H1 (cell line): ENCODE measurements around the gene USH1C. TPM values are rescaled to one million over a fixed set of nuclear protein-coding genes. Genes with fewer than 3 reads are reported as not detected.
A peak's percentile ranks its signal among the peaks of the same experiment; 100 is the strongest.

Experiments
- CTCF ChIA-PET: fragments of 300-600 bp; sonication (Branson Sonifier 250); formaldehyde crosslinking; loops from one replicate; lab custom pipeline; 2021; ENCODE audit not compliant: partially characterized antibody; lab: Charles Lee
- POLR2A ChIA-PET: fragments of 300-600 bp; sonication (Branson Sonifier 250); formaldehyde crosslinking; loops from one replicate; lab custom pipeline; 2021; ENCODE audit warnings: inconsistent platforms; ENCODE audit not compliant: partially characterized antibody; lab: Charles Lee
- DNase-seq, 2 experiments: peaks; one replicate each; pipeline versions ENCODE4 v3.0.0 to v3.0.0-alpha.2; 2010 to 2022; ENCODE audit warnings: low spot score in 2 of 2, low read depth in 1 of 2, mixed read lengths in 1 of 2
- FAIRE-seq: peaks from 2 replicates; lab custom pipeline; 2011; peaks lifted over from hg19 to GRCh38; lab: Jason Lieb, UNC
- H2AFZ ChIP-seq: 2 replicates; pipeline ENCODE4 v1.8.1; 2012; ENCODE audit warnings: low read length, inconsistent platforms
- H2AK5ac ChIP-seq: 2 replicates; pipeline ENCODE4 v1.6.1; 2013; ENCODE audit warnings: low read depth, low read length
- H2BK120ac ChIP-seq: replicated peaks from 2 replicates; pipeline ENCODE3; 2013; ENCODE audit warnings: low read depth, low read length, inconsistent platforms
- H2BK12ac ChIP-seq: 2 replicates; pipeline ENCODE4 v1.6.1; 2013; ENCODE audit warnings: low read depth, low read length
- H2BK15ac ChIP-seq: 2 replicates; pipeline ENCODE4 v1.6.1; 2013; ENCODE audit warnings: low read length
- H2BK20ac ChIP-seq: 2 replicates; pipeline ENCODE4 v1.6.1; 2013; ENCODE audit warnings: low read length
- H2BK5ac ChIP-seq: 2 replicates; pipeline ENCODE4 v1.6.1; 2013; ENCODE audit warnings: low read depth, low read length
- H3K14ac ChIP-seq: 2 replicates; pipeline ENCODE4 v1.6.1; 2013; ENCODE audit warnings: inconsistent platforms; ENCODE audit not compliant: insufficient read length
- H3K18ac ChIP-seq: 2 replicates; pipeline ENCODE4 v1.6.1; 2013; ENCODE audit warnings: low read length; ENCODE audit errors: extremely low read depth
- H3K23ac ChIP-seq: 2 replicates; pipeline ENCODE4 v1.6.1; 2013; ENCODE audit warnings: inconsistent platforms; ENCODE audit not compliant: insufficient read length
- H3K23me2 ChIP-seq: 2 replicates; pipeline ENCODE4 v1.6.1; 2013; ENCODE audit warnings: low read depth, low read length
- H3K27ac ChIP-seq: 2 replicates; pipeline ENCODE4 v1.6.1; 2011; ENCODE audit warnings: low read depth, low read length, inconsistent platforms
- H3K27me3 ChIP-seq, 4 experiments: replicated peaks in 1 of 4; 1 replicate in 1 of 4; 2 replicates in 3 of 4; pipeline versions ENCODE4 v1.6.1 to v1.8.1; 2011 to 2013; ENCODE audit warnings: low read length in 3 of 4, mild to moderate bottlenecking in 3 of 4, inconsistent platforms in 2 of 4, mixed read lengths in 2 of 4, moderate library complexity in 1 of 4; ENCODE audit not compliant: control insufficient read depth in 3 of 4, insufficient read depth in 3 of 4; ENCODE audit errors: extremely low read depth in 1 of 4
- H3K36me3 ChIP-seq, 4 experiments: 2 replicates each; pipeline versions ENCODE4 v1.6.1 to v1.8.1; 2011 to 2013; ENCODE audit warnings: mild to moderate bottlenecking in 4 of 4, low read length in 3 of 4, moderate library complexity in 2 of 4, control low read depth in 1 of 4, inconsistent platforms in 1 of 4; ENCODE audit not compliant: insufficient read depth in 4 of 4, control insufficient read depth in 2 of 4
- H3K4ac ChIP-seq: replicated peaks from 2 replicates; pipeline ENCODE3; 2013; ENCODE audit warnings: low read length, low read depth, mixed read lengths, inconsistent platforms; ENCODE audit not compliant: insufficient read length
- H3K4me1 ChIP-seq, 4 experiments: replicated peaks in 1 of 4; 1 replicate in 1 of 4; 2 replicates in 3 of 4; pipeline versions ENCODE4 v1.6.1 to v1.8.1; 2011 to 2013; ENCODE audit warnings: low read length in 3 of 4, inconsistent platforms in 2 of 4, mixed read lengths in 1 of 4; ENCODE audit not compliant: insufficient read depth in 4 of 4, control insufficient read depth in 3 of 4
- H3K4me2 ChIP-seq, 2 experiments: 2 replicates each; pipeline versions ENCODE4 v1.6.1 to v1.8.1; 2011 to 2013; ENCODE audit warnings: low read depth in 2 of 2, low read length in 2 of 2, control low read depth in 1 of 2, inconsistent platforms in 1 of 2, mild to moderate bottlenecking in 1 of 2; ENCODE audit not compliant: insufficient read depth in 1 of 2
- H3K4me3 ChIP-seq, 4 experiments: fragments of 200-600, 300-600 bp in 1 of 4; sonication (generic), shearing (Covaris generic), sonication (Bioruptor Twin) in 1 of 4; 2 replicates each; pipeline versions ENCODE4 v1.5.1 to v1.8.1; 2011 to 2016; ENCODE audit warnings: low read length in 4 of 4, low read depth in 3 of 4, control low read depth in 2 of 4, inconsistent platforms in 2 of 4, mild to moderate bottlenecking in 2 of 4, mixed read lengths in 1 of 4, moderate library complexity in 1 of 4; ENCODE audit not compliant: insufficient read depth in 2 of 4; ENCODE audit errors: extremely low read depth in 1 of 4
- H3K56ac ChIP-seq: replicated peaks from 2 replicates; pipeline ENCODE3; 2013; ENCODE audit warnings: low read depth, mild to moderate bottlenecking, mixed read lengths, low read length, inconsistent platforms; ENCODE audit not compliant: insufficient read length
- H3K79me1 ChIP-seq: 2 replicates; pipeline ENCODE4 v1.6.1; 2013; ENCODE audit warnings: low read depth, low read length, control low read depth
- H3K79me2 ChIP-seq, 2 experiments: 2 replicates each; pipeline versions ENCODE4 v1.6.1 to v1.8.1; 2012 to 2013; ENCODE audit warnings: low read length in 2 of 2, mild to moderate bottlenecking in 2 of 2, inconsistent platforms in 1 of 2; ENCODE audit not compliant: insufficient read depth in 2 of 2, control insufficient read depth in 1 of 2
- H3K9ac ChIP-seq, 4 experiments: replicated peaks in 1 of 4; 1 replicate in 1 of 4; 2 replicates in 3 of 4; pipeline versions ENCODE4 v1.6.1 to v1.8.1; 2011 to 2013; ENCODE audit warnings: low read depth in 3 of 4, low read length in 3 of 4, control low read depth in 2 of 4, mild to moderate bottlenecking in 2 of 4, moderate library complexity in 2 of 4, inconsistent platforms in 1 of 4; ENCODE audit errors: extremely low read depth in 1 of 4
- H3K9me3 ChIP-seq, 2 experiments: 2 replicates each; pipeline versions ENCODE4 v1.6.1 to v1.8.1; 2012 to 2013; ENCODE audit warnings: mild to moderate bottlenecking in 2 of 2, moderate library complexity in 2 of 2, control low read depth in 1 of 2, inconsistent platforms in 1 of 2, low read depth in 1 of 2, low read length in 1 of 2, mixed read lengths in 1 of 2; ENCODE audit not compliant: insufficient read depth in 2 of 2
- H4K20me1 ChIP-seq, 2 experiments: replicated peaks in 1 of 2; 2 replicates each; pipeline versions ENCODE3 to v1.8.1; 2011 to 2013; ENCODE audit warnings: inconsistent platforms in 2 of 2, low read length in 2 of 2, mild to moderate bottlenecking in 1 of 2; ENCODE audit not compliant: insufficient read depth in 2 of 2, control insufficient read depth in 1 of 2
- H4K5ac ChIP-seq: 2 replicates; pipeline ENCODE4 v1.6.1; 2013; ENCODE audit warnings: low read length, low read depth, mixed read lengths, inconsistent platforms; ENCODE audit not compliant: insufficient read length
- H4K8ac ChIP-seq: 2 replicates; pipeline ENCODE4 v1.8.0; 2013; ENCODE audit warnings: mild to moderate bottlenecking, moderate library complexity, low read length, inconsistent platforms; ENCODE audit not compliant: insufficient read depth; ENCODE audit errors: extremely low read depth
- H4K91ac ChIP-seq: replicated peaks from 2 replicates; pipeline ENCODE3; 2013; ENCODE audit warnings: low read length, mixed read lengths, inconsistent platforms; ENCODE audit not compliant: insufficient read length
- CREB1 ChIP-seq: IDR thresholded peaks from 2 replicates; pipeline ENCODE4 v1.6.1; 2012; ENCODE audit warnings: inconsistent platforms
- CTCF ChIP-seq, 3 experiments: IDR thresholded peaks; 1 replicate in 2 of 3; 2 replicates in 1 of 3; pipeline versions ENCODE4 v1.5.1 to v1.6.1; 2011; ENCODE audit warnings: low read length in 3 of 3, mild to moderate bottlenecking in 3 of 3, inconsistent platforms in 2 of 3, low read depth in 1 of 3, moderate library complexity in 1 of 3; ENCODE audit not compliant: insufficient read depth in 1 of 3; ENCODE audit errors: control extremely low read depth in 1 of 3
- WGBS, 2 experiments: shearing (Covaris generic) in 1 of 2; methylation state at CpG; one replicate each; pipeline versions ENCODE4 v1.1.6 to v1.1.7; 2013 to 2015; ENCODE audit warnings: low lambda C conversion rate in 2 of 2, mixed read lengths in 2 of 2, inconsistent platforms in 1 of 2, low coverage in 1 of 2, missing lambda C conversion rate in 1 of 2; ENCODE audit not compliant: insufficient replicate concordance in 2 of 2, insufficient coverage in 1 of 2, insufficient read length in 1 of 2; ENCODE audit errors: extremely low coverage in 1 of 2, missing lambda C conversion rate in 1 of 2; 5-methylcytosine and 5-hydroxymethylcytosine counted together
- polyA plus RNA-seq, 7 experiments: library from polyadenylated mRNA; depleted of rRNA in 3 of 7; stranded (reverse) in 5 of 7; unstranded in 2 of 7; fragments of >200 nt in 5 of 7; fragments of 200-250 nt in 2 of 7; gene quantifications; 1 replicate in 5 of 7; 2 replicates in 1 of 7; 4 replicates in 1 of 7; pipeline versions ENCODE4 v1.2.1 to v1.2.3, GENCODE V29; 2011 to 2013; ENCODE audit warnings: missing spikeins in 2 of 7, mixed read lengths in 2 of 7
- total RNA-seq: library from RNA; stranded (reverse); fragmentation: NEBNext Ultra II Directional; extraction: Animal tissue kit (Norgen Biotek cat#: 25700); gene quantifications from 2 replicates; pipeline ENCODE4 v1.2.1, GENCODE V29; 2021

Gene USH1C
- total and polyA plus RNA-seq, 2 of the 8 experiments (the other 6 are each of a cell fraction or from before 2014, with no cell fraction given): 1.3 to 1.6 TPM

- Histone ChIP-seq H3K14ac (no peak overlapping the region), H3K4me2 (no peak overlapping the region), H3K56ac (no peak overlapping the region), H3K27me3 (no peaks in the 10 kb centered on the region; a peak in 1 of 7 replicates), H2AK5ac (no peak overlapping the region), H4K20me1 (peaks cover 0 to 2% of the 10 kb centered on the region in 2 experiments), H3K4me3 (no peak overlapping the region), H3K79me2 (no peaks in the 10 kb centered on the region), H2BK15ac (no peak overlapping the region), H2BK120ac (no peak overlapping the region), H4K91ac (no peak overlapping the region), H3K79me1 (no peaks in the 10 kb centered on the region), H2BK12ac (no peak overlapping the region), H3K4ac (no peak overlapping the region), H3K27ac (no peak overlapping the region), H3K4me1 (peaks cover 0 to 6% (median 1%) of the 10 kb centered on the region in 4 experiments; a peak in 3 of 7 replicates), H3K23ac (no peak overlapping the region), H4K5ac (no peak overlapping the region), H2BK5ac (no peak overlapping the region), H3K36me3 (no peaks in the 10 kb centered on the region), H3K18ac (no peak overlapping the region), H2AFZ (no peak overlapping the region), H3K23me2 (no peaks in the 10 kb centered on the region), H3K9me3 (no peaks in the 10 kb centered on the region), H2BK20ac (no peak overlapping the region), H3K9ac (no peak overlapping the region), H4K8ac (no peak overlapping the region)
- WGBS, 2 experiments: 75% methylated on average over 11 of the region's 11 CpGs; no CpG with 5 or more reads in 1 of the 2 experiments
- FAIRE-seq (no peak), DNase-seq (no peak)
- TF ChIP-seq CTCF (IDR thresholded peaks at IDR 0.05; ENCODE audit: control extremely low read depth in 1 of 3, insufficient read depth in 1 of 3, low read depth in 1 of 3, low read length in 3 of 3): no peak
- TF ChIP-seq CREB1: peak; percentile 69; the same call in 1 of the 2 replicates
- CTCF ChIA-PET: interaction anchor here (0.7 to 44.8 kb wide), 5 partner anchors 9 to 137 kb away, joined by 3 to 1414 read pairs (median 8); partner anchors contain the start of genes KCNJ11 and OTOG
- POLR2A ChIA-PET: no interaction called here
These were observed 10.3 kb downstream of the USH1C start for GRCh38 chr11:17533778-17534415.
